ENCODE results near the gene CERS6.

DNA sequence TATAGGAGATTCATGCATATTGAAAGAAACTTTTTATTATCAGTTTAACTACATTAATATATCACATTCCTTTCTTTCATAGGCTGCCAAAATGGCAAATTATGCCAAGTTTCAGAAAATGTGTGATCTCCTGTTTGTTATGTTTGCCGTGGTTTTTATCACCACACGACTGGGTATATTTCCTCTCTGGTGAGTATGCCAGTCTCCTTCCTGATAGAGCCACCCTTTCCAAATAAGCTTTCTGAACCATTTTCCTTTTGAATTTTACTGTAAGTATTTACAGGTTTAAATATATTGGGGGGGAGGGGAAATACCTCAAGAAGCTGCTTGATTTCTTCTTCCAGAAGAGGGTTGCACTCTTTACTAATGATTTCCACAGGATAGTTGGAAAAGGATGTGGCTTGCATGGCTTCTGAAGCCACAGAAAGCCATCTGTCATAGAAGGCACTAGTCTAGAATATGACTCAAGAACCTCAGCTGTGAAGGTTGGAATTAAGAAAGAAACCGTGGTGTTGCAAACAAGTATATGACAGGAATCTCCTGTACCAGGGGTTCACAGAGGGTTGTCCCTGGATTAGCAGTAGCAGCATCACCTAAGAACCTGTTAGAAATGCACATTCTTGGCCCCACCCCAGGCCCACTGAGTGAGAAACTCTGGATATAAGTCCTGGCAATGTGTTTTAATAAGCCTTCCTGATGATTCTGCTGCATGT, 261.9 kb downstream of the CERS6 start:
- no peak for TF ChIP-seq GATA2 (IDR thresholded peaks at IDR 0.05; ENCODE audit: low read depth, low read length)
- TF ChIP-seq GATA3 (IDR thresholded peaks at IDR 0.05; ENCODE audit: low read depth, low read length), result no peak
